HG02852 (cell line): ENCODE results near the gene ZXDC.

ENCODE experiments used
- ATAC-seq: cut with Tn5 transposase; IDR thresholded peaks from one replicate; pipeline ENCODE4 v1.9.1; 2021; ENCODE audit warnings: mild to moderate bottlenecking, moderate library complexity; ENCODE audit not compliant: unreplicated experiment

Gene ZXDC

DNA sequence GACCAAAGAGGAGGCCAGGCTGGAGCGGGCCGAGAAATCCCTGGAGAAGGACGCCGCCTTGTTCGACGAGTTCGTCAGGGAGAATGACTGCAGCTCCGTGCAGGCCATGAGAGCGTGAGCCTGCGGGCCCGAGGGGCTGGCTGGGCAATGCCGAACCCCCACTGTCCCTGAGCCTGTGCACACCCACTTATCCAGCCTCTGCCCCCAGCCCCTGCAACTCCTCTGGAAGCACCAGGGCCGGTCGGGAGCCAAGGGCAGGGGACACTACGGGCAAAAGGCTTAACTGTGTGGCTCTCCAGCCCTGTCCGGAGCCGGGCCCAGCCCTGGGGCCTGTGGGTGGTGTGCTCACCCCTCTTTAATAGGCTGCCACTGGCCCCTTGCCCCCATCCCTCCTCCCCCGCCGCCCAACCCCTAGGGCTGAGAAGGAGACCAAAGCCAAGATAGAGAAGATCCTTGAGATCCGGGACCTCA, 57.0 kb downstream of the ZXDC start:
- ATAC-seq = no peak

- ATAC-seq = no peak
These were observed 57.6 kb downstream of the ZXDC start for GRCh38 chr3:126417981-126418530.

- no peak for ATAC-seq
These were observed 58.2 kb downstream of the ZXDC start for GRCh38 chr3:126417515-126417914.

GRCh38 chr3:126416943-126417342, 58.7 kb downstream of the ZXDC start:
- ATAC-seq = no peak

DNA sequence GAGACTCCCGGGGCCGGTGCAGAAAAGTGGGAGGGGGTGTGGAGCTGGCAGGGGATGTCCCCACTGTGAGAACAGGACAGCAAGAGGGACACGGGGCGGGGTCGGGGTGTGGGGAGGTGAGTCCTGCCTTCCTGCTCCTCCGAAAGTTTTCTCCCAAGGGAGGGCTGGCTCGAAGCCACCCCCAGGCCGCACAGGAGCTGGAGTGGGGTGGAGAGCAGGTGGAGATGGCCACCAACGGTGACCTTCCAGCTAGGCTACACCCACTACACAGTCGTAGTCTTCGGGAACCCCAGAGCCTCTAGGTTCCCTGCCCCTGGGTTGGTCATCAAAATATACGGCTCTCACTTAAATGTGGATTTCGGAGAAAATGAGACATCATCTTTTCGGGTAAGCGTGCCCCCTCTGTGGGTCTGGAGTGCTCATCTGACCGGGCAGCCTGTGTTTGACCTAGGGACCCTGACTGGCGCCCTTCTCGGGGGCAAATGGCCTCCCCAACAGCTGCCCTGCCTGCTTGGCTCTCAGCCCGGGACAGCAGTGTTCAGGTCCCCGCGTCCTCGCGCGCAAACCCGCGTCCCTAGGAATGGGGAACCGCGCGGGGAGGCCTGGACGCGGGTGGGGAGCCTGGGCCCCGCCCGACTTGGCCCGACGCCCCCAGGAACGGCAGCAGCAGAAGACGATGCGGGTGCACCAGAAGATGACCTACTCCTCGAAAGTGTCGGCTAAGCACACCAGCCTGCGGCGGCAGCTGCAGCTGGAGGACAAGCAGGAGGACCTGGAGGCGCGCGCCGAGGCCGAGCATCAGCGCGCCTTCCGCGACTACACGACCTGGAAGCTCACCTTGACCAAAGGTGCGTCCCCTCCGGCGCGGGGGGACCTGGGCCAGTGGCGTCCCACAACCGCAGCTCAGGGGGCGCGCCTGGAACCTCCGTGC, 59.8 kb downstream of the ZXDC start:
- ATAC-seq = no peak

DNA sequence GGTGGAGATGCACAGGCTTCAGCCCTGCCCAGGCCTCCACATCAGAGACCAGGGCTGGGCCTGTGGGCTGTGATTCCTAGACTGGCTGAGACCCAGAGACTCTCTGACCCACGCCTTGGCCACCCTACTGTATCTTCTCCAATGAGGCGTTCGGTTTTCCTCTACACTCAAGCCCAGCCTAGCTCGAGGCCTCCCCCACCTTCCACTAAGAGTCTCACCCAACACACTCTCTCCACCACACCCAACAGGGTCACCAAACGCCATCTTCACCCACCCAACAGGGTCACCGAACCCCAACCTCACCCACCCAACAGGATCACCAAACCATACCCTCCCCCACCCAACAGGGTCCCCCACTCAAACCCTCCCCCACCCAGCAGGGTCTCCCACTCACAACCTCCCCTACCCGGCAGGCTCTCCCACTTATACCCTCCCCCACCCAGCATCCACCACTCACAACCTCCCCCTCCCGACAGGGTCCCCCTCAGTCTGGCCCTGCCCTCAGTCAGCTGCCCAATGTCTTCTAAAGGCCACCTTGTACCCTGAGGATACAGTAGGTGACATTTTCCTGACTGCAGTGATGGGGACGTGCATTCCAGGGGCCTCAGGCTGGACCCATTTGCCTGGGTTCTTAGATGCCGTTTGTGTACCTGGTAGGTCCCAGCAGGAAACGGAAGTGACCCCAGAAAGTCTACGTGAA, 60.6 kb downstream of the ZXDC start:
- no peak for ATAC-seq

- no peak for ATAC-seq
These were observed 61.3 kb downstream of the ZXDC start for GRCh38 chr3:126414406-126414805.

GRCh38 chr3:126413693-126414080, 62.0 kb downstream of the ZXDC start:
- ATAC-seq = no peak

DNA sequence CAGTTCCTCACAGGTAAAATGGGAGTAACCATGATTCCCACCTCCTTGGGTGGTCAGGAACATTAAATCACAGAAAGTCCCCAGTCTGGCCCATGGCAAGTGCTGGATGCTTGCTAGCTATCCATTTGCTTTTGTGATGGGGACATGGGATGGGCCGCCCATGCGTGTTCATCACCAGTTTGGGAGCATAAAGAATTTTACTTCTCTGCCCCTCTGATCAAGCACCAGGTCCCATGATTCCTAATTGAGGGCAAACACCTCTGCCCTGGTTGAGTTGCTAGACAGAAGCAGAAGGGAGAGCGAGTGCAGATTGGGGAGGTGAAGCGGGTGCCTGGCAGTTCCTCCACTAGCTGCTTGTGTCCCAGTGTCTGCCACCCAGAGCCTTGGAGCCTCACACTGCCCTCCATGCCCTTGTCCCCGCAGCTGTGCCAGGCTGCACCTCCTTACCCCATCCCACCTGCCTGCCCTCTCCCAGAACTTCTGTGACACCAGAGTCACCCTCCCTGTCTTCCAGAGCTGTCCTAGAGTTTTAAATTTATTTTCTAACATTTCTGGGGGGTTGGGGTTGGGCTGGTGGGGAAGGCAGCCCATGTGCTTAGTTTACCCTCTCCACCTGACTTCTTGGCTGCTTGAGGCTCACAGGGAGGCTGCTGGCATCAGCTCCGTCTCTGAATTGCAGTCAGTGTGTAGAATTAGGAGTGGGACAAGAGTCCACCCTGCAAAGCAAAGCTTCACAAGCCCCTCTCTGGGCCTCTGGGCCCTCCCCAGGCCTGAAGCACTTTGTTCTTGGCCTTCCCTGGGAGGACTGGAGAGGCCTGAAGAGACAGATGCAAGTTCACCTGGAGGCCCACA, 62.6 kb downstream of the ZXDC start:
- ATAC-seq = no peak

DNA sequence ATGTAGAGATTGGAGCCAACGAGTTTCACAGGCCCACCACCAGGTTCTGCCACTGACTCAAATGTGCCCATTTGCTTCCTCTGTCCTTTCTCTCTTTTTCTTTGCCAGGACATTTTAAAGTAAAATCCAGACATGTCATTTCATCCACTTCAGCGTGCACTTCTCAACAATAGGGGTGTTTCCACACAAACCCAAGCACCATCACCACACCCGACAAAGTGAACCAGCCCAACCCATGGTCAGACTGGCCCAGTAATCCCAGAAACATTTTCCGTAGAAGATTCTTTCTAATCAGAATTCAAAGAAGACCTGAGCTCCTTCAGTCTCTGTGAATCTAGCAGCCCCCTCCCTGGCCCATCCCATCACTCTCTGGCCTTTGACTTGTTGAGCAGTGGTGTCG, 67.6 kb downstream of the ZXDC start:
- no peak for ATAC-seq

DNA sequence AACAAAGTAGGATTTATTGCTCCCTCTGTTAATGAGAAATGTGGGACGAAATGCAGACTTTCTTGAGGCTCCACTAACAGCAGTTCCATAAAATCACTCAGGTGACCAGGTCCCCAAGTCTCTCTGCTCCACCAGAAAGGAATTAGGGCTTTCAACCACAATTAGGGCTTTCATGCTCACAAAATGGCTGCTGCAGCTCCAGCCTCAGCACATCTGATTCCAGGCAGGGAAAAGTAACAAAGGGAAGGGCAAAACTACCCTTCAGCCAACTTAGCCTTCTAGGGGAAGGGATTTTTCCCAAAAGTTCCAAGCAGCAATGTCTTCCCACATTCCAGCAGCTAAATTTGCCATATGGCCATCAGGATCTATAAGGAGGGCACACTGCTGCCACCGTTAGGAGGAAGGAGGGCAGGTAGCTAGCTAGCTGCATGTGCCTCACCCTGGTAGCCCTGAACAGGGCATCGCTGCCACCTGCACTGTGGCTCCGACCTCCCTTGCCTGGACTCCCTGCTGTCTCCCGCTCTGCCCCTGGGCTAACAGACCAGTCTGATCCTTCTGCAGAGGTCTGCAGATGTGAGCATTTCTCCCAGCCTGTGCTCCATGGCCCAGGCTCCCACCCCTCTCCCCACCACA, 68.2 kb downstream of the ZXDC start:
- ATAC-seq = no peak

DNA sequence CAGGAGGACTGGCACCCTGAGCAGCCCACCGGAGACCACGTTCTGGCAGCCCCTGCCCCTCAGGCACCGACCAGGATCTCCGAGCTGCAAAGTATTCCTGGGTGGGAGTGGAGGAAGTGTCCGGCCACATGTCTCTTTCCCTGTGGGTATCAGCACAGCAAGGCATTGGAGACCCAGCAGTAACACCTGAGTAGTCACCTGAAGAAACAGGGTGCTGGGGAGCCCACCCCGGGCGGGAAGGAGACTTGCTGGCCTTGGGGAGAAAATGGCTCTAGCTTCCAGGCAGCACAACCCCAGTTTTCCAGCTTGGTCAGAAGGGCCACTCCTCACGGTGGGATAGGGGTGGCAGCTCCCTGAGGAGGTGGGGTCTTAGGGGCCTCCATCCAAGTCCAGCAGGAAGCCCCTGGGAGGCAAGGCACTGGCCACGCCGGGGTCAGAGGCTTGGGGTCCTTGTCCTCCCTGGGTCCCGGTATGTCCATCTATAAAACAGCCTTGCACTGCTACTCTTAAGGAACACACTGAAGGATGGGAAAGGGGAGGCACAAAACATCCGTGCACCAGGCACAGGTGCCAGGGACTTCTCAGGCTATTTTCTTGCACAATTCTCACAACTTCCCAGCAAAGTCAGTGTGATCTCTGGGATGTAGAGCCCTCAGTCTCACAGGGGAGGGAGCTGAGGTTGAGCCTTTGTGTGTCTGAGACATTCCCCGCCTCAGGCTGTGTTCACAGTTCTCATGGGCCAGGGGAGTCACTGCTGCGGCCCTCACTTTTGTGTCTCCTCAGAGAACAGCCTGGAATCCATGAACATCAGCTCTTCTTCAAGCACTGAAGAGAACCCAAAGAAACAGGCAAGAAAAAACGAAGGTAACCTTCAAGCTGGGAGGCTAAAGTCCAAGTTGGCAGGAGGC, 69.0 kb downstream of the ZXDC start:
- ATAC-seq = no peak

DNA sequence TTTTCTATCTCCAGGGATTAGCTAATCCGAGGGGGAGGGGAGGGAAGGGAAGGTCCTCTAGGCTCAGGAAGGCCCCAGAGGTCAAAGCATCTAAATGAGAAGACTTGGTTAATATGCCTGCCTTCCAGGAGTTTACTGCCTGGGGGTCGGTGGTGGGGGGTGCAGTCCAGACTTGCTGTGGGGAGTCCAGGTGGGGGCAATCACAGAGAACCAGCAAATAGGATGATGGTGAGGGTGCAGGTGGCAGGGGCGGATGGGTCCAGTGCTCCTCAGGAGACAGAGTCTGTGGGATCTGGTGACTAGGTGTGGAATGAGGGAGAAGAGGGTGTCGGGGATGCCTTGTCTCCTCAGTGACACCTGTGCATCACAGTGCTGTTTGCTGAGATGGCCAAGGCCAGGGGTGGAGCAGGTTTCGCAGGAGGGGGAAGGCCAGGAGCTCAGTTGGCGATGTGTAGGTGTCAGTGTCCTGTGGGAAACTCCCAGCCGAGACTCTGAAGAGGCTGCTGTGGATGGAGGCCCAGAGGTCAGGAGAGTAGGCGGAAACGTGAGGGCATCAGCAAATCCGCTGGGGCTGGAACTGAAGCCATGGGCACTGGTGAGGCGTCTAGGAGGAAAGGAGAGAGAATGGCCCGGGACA, 72.9 kb downstream of the ZXDC start:
- ATAC-seq = no peak

- ATAC-seq = no peak
These were observed 73.5 kb downstream of the ZXDC start for GRCh38 chr3:126402178-126402577.

DNA sequence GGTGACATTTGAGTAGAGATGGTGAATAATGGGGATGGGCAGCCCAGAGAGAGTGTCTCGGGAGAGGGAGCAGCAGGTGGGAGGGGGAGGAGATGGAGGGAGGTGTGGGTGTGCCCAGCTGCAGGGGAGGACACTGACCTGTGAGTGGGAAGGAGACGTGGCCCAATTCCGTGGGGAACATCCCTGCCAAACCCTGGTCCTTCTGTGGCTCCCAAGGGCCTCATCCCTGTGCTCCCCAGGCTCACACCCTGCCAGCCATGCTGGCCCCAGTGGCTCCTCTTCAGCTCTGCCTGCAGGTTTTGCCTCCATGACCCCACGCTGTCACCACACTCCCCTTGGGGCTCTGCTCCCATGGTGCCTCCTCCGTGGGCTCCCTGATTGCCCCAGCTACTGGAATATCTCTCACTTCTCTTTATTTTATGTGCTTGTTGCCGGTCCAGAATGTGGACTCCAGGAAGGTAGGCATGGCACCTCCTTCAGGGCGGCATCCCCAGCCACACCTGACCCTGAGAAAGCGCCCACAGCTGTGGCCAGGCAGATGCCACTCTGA, 74.0 kb downstream of the ZXDC start:
- no peak for ATAC-seq

DNA sequence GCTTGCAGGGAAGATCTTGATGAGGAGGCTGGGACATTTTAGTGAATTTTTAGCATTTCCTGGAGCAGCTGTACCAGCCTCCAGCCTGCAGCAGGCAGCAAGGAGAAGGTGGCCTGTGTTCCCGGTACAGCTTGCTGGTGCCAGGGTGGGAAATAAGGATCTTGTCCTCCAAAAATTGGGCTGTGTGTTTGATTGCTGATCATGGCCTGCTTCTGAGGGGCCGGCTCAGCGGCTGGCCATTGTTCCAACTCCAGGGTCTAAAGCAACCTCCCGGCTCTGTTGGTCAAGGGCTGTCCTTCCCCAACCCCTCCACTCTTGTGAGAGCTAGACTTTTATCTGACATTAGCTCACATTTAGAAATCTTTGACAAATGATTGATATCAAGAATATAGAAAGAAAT, 75.9 kb downstream of the ZXDC start:
- ATAC-seq = no peak

- ATAC-seq = no peak
These were observed 76.3 kb downstream of the ZXDC start for GRCh38 chr3:126399351-126399735.

GRCh38 chr3:126398423-126399350, 77.0 kb downstream of the ZXDC start:
- no peak for ATAC-seq
